Ishikawa (cell line): Measurements from ENCODE around the gene SSTR1.

ENCODE experiments used
- CEBPB ChIP-seq: IDR thresholded peaks from 2 replicates; pipeline ENCODE4 v1.6.1; 2012
- CREB1 ChIP-seq: IDR thresholded peaks from 2 replicates; pipeline ENCODE4 v1.6.1; 2012; ENCODE audit warnings: low read depth
- EGR1 ChIP-seq: IDR thresholded peaks from 2 replicates; pipeline ENCODE4 v1.6.1; 2012
- EP300 ChIP-seq: IDR thresholded peaks from 2 replicates; pipeline ENCODE4 v1.6.1; 2012; ENCODE audit warnings: borderline replicate concordance
- FOXM1 ChIP-seq: IDR thresholded peaks from 2 replicates; pipeline ENCODE4 v1.6.1; 2012; ENCODE audit warnings: low read depth, borderline replicate concordance
- NFIC ChIP-seq: IDR thresholded peaks from 2 replicates; pipeline ENCODE4 v1.6.1; 2012
- RAD21 ChIP-seq: IDR thresholded peaks from 2 replicates; pipeline ENCODE4 v1.6.1; 2012; ENCODE audit warnings: low read depth
- TAF1 ChIP-seq: IDR thresholded peaks from 2 replicates; pipeline ENCODE4 v1.6.1; 2012; ENCODE audit warnings: low read depth, mild to moderate bottlenecking
- TCF12 ChIP-seq: IDR thresholded peaks from 2 replicates; pipeline ENCODE4 v1.6.1; 2012; ENCODE audit warnings: low read depth
- TEAD4 ChIP-seq: IDR thresholded peaks from 2 replicates; pipeline ENCODE4 v1.6.1; 2012
- YY1 ChIP-seq: IDR thresholded peaks from 2 replicates; pipeline ENCODE4 v1.6.1; 2012; ENCODE audit warnings: low read depth
- ZBTB7A ChIP-seq: IDR thresholded peaks from 2 replicates; pipeline ENCODE4 v1.6.1; 2012; ENCODE audit warnings: low read depth
- TF ChIP-seq, protein P1 (sequence below): IDR thresholded peaks from 2 replicates; pipeline ENCODE4 v1.6.1; 2012
- TF ChIP-seq, protein P2 (sequence below): IDR thresholded peaks from 2 replicates; pipeline ENCODE4 v1.6.1; 2012
- TF ChIP-seq, protein P3 (sequence below): IDR thresholded peaks from 2 replicates; pipeline ENCODE4 v1.6.1; 2012; ENCODE audit warnings: low read depth, mild to moderate bottlenecking

The SSTR1 gene

DNA sequence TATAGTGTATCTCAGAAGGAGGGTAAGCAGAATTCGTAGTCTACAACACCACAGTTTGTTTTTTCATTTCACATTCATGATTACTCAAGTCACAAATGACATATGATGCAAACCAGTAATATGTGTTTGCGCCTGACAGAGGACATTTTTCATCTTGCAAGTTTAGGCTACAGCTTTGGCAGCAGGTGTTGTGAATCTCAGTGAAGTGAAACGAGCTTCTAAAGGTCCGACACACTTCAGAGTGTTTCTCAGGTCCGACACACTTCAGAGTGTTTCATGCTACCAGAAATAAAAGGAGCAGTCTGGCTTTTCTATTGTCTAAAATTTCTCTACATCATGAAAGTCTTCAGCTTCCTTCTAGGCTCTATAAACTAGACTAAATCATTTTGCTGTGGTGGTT, 25.5 kb downstream of the SSTR1 start:
- TF ChIP-seq CREB1 (no peak), TAF1 (no peak), CEBPB (no peak), EGR1 (no peak), NFIC (no peak), ZBTB7A (no peak), EP300 (no peak), TCF12 (no peak), FOXM1 (no peak), TEAD4 (no peak), YY1 (no peak), RAD21 (no peak)
- TF ChIP-seq, protein P1, sequence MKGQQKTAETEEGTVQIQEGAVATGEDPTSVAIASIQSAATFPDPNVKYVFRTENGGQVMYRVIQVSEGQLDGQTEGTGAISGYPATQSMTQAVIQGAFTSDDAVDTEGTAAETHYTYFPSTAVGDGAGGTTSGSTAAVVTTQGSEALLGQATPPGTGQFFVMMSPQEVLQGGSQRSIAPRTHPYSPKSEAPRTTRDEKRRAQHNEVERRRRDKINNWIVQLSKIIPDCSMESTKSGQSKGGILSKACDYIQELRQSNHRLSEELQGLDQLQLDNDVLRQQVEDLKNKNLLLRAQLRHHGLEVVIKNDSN, result no peak
- TF ChIP-seq, protein P2, sequence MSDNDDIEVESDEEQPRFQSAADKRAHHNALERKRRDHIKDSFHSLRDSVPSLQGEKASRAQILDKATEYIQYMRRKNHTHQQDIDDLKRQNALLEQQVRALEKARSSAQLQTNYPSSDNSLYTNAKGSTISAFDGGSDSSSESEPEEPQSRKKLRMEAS, result no peak
- TF ChIP-seq, protein P3, sequence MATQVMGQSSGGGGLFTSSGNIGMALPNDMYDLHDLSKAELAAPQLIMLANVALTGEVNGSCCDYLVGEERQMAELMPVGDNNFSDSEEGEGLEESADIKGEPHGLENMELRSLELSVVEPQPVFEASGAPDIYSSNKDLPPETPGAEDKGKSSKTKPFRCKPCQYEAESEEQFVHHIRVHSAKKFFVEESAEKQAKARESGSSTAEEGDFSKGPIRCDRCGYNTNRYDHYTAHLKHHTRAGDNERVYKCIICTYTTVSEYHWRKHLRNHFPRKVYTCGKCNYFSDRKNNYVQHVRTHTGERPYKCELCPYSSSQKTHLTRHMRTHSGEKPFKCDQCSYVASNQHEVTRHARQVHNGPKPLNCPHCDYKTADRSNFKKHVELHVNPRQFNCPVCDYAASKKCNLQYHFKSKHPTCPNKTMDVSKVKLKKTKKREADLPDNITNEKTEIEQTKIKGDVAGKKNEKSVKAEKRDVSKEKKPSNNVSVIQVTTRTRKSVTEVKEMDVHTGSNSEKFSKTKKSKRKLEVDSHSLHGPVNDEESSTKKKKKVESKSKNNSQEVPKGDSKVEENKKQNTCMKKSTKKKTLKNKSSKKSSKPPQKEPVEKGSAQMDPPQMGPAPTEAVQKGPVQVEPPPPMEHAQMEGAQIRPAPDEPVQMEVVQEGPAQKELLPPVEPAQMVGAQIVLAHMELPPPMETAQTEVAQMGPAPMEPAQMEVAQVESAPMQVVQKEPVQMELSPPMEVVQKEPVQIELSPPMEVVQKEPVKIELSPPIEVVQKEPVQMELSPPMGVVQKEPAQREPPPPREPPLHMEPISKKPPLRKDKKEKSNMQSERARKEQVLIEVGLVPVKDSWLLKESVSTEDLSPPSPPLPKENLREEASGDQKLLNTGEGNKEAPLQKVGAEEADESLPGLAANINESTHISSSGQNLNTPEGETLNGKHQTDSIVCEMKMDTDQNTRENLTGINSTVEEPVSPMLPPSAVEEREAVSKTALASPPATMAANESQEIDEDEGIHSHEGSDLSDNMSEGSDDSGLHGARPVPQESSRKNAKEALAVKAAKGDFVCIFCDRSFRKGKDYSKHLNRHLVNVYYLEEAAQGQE, result no peak

DNA sequence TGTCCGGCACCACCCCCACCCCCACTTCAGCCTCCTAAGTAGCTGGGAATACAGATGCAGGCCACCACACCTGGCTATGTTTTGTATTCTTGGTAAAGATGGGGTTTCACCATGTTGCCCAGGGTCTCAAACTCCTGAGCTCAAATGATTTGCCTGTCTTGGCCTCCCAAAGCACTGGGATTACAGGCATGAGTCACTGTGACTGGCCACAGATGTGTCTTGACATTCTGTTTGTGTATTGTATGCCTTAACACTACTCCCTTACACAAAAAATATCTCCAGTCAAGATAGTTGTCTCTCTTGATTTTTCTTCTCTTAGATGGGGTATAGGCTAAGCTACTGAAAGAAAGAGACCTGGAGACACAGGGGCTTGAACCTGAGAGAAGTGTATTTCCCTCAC, 30.6 kb downstream of the SSTR1 start:
- TF ChIP-seq TAF1 (no peak), ZBTB7A (no peak), CREB1 (no peak), EP300 (no peak), RAD21 (no peak), TEAD4 (no peak), FOXM1 (no peak), YY1 (no peak), CEBPB (no peak)
- TF ChIP-seq, protein P2, result no peak
- TF ChIP-seq, protein P3, result no peak

DNA sequence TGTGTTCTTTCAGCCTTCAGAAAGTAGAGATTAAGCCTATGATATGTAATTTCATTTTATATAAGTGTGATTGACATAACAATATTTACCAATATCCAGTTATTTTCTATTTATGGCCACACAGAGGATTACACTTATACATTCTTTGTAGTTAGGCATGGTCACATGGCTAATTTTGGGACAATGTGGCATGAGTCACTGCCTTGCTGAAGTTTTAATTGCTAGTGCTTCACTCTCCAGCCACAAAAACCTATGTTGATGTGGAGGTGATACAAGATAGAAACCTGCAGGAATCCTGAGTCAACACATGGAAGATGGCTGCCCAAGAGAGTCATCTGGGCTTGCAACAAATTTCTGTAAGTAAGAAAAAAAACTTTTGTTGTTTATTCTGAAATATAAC, 31.2 kb downstream of the SSTR1 start:
- TF ChIP-seq RAD21 (no peak), TCF12 (no peak), TAF1 (no peak), TEAD4 (no peak), NFIC (no peak), YY1 (no peak), FOXM1 (no peak), CEBPB (no peak), EP300 (no peak)
- TF ChIP-seq, protein P2, result no peak

DNA sequence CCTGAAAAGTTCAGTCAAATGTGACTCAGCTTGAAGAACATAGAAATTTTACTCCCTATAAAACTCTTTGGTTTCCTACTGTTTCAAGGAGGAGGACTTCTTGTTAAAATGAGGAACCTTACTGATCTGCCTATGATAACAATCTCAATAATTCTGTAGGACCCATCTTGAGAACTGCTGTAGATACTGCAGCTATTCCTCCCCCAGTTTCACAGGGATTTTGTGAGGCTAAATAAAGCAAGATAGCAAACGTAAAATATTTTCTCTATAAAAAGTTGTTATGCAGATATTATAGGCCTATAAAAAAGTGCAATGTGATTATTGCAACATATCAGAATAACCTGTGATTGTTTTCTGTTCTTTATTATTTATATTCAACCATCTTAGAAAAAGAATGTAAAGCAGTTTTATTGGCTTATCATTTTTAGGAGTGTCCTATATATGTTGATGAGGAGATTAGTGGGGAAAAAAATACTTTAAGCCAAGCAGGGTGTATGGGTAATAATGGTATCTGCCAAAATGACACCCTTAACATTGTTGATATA, 36.1 kb downstream of the SSTR1 start:
- TF ChIP-seq TAF1, result no peak
- no peak for TF ChIP-seq CEBPB
- no peak for TF ChIP-seq ZBTB7A
- no peak for TF ChIP-seq CREB1
- TF ChIP-seq, protein P1, result no peak
- TF ChIP-seq, protein P2, result no peak
- TF ChIP-seq YY1, result no peak
- no peak for TF ChIP-seq EGR1
- TF ChIP-seq NFIC, result no peak
- TF ChIP-seq TEAD4, result no peak
- TF ChIP-seq RAD21, result no peak
- no peak for TF ChIP-seq FOXM1
- TF ChIP-seq EP300, result no peak
- TF ChIP-seq, protein P3, result no peak
- TF ChIP-seq TCF12, result no peak
